ENCODE data around the gene GPR161.

Gene GPR161

GRCh38 chr1:168104535-168104934, 32.2 kb downstream of the GPR161 start:
- no peak for DNase-seq

GRCh38 chr1:168102487-168102886, 34.2 kb downstream of the GPR161 start:
- no peak for DNase-seq

GRCh38 chr1:168101336-168101735, 35.4 kb downstream of the GPR161 start:
- DNase-seq = no peak

- DNase-seq = no peak
Measured at GRCh38 chr1:168100315-168101002, 36.3 kb downstream of the GPR161 start.

GRCh38 chr1:168099337-168099801, 37.4 kb downstream of the GPR161 start:
- DNase-seq = no peak

GRCh38 chr1:168098534-168099320, 38.0 kb downstream of the GPR161 start:
- DNase-seq = no peak

- DNase-seq = no peak
Measured at GRCh38 chr1:168097921-168098528, 38.7 kb downstream of the GPR161 start.

- DNase-seq = no peak
Measured at GRCh38 chr1:168096296-168097165, 40.2 kb downstream of the GPR161 start.

- no peak for DNase-seq
Measured at GRCh38 chr1:168095476-168095875, 41.3 kb downstream of the GPR161 start.

- no peak for DNase-seq
Measured at GRCh38 chr1:168093616-168094015, 43.1 kb downstream of the GPR161 start.

GRCh38 chr1:168092566-168093355, 44.0 kb downstream of the GPR161 start:
- no peak for DNase-seq

- no peak for DNase-seq
Measured at GRCh38 chr1:168091720-168092550, 44.8 kb downstream of the GPR161 start.

GRCh38 chr1:168091063-168091462, 45.7 kb downstream of the GPR161 start:
- DNase-seq = no peak

GRCh38 chr1:168090395-168090794, 46.3 kb downstream of the GPR161 start:
- DNase-seq = no peak

GRCh38 chr1:168089979-168090337, 46.8 kb downstream of the GPR161 start:
- no peak for DNase-seq

GRCh38 chr1:168089326-168089978, 47.3 kb downstream of the GPR161 start:
- DNase-seq = no peak

GRCh38 chr1:168088511-168089325, 48.0 kb downstream of the GPR161 start:
- no peak for DNase-seq

- DNase-seq = no peak
Measured at GRCh38 chr1:168087696-168088095, 49.0 kb downstream of the GPR161 start.

GRCh38 chr1:168086438-168086837, 50.3 kb downstream of the GPR161 start:
- no peak for DNase-seq

Measured in stimulated activated CD4-positive, alpha-beta T cell treated with anti-CD3 and anti-CD28 coated beads, Interleukin-4, amount 100 ng/mL, for 4 hours (primary cell).